Left cardiac atrium (tissue), 4 donors: ENCODE measurements around the gene AGTRAP. TPM values are rescaled to one million over a fixed set of nuclear protein-coding genes. Genes with fewer than 3 reads are reported as not detected.

ENCODE experiments used
- ATAC-seq, 2 donors: fragments of 200-7000 bp; cut with Tn5 transposase; one replicate each; pipeline ENCODE4 v1.9.1; 2020; ENCODE audit warnings: mild to moderate bottlenecking in 2 of 2, moderate library complexity in 2 of 2
- DNase-seq: peaks from one replicate; pipeline ENCODE4 v3.0.0-alpha.2; 2020
- intact Hi-C, 2 donors: fragments of 100-400 bp; cut with DNase I; formaldehyde crosslinking; loops; one replicate each; pipeline versions ENCODE4 v1.14.1 to v1.15.1; 2022 to 2023
- long read RNA-seq: library from polyadenylated mRNA; unstranded; transcript quantifications from one replicate; pipeline ENCODE4 v2.0.0, GENCODE V29; 2021
- total RNA-seq, 2 donors: library from RNA; stranded (reverse); fragmentation: NEBNext Ultra II Directional; extraction: Animal tissue kit (Norgen Biotek cat#: 25700); gene quantifications; one replicate each; pipeline ENCODE4 v1.2.1, GENCODE V29; 2021
- donor health status: DM: no; HTN: yes; CAD: no.
- donor health status: DM: no; HTN: yes; CAD: no; lungs with severe emphysema.
- donor health status: DM: yes; HTN: yes; CAD: no.
- donor health status: Dilated cardiomyopathy.

Gene AGTRAP, protein sequence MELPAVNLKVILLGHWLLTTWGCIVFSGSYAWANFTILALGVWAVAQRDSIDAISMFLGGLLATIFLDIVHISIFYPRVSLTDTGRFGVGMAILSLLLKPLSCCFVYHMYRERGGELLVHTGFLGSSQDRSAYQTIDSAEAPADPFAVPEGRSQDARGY
- total RNA-seq: 10 to 100 TPM; 25.4 to 25.7 TPM
- long read RNA-seq, transcript AGTRAP-201 (5 exons, 1,107 nt): major isoform, 22 of 32 reads
- long read RNA-seq, partial matches to known transcripts: 0 of 32 reads
- long read RNA-seq, other reads (novel, unspliced or antisense): 6 of 32 reads

DNA sequence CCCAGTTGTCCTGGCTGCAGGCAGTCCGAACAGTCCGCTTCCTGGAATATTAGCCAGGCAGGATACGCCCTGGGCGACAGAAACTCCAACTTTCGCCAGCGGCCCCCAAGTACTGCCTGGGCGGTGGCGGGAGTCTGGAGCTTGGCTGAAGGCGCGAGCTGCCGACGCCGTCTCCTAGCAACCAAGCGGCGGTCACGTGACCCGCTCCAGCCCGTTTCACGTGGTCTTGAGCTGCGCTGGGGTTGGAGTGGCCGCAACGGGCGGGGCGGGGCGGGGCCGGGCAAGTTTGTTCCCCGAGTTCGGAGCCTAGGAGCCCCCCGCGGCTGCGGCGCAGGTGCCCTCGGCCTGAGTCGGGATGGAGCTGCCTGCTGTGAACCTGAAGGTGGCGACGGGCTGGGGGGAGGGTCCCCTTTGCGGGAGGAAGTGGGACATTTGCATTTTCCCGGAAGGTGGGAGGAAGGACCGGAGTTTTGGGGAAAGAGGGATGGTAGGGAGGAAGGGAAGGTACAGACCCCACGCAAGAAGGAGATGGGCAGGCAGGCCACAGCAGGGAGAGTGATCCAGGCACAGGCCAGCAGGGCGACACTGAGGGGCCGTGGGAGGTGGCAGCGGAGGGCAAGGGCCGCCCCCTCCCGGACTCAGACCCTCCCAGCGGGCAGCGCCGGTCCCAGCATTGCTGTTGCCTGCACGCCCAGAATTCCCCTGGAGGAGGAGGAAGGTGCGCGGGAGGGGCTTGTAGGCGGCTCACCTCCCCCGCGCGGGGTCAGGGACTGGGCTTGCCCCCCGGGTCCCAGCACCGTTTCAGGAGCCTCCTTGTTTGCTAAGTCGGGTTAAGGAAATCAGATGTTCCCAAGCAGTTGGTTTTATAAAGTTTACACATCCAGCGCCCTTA lies at the start of gene AGTRAP:
Gene AGTRAP, plus strand, starts transcription at position 283 of the 892 bp plus-strand sequence. Its CDS starts 73 bp downstream, at position 356.
- DNase-seq: peak; percentile 99
- ATAC-seq: peak; percentile 92 to 93
- intact Hi-C loops: loop anchor here in 1 of 2 donors (5.0 kb wide), 1 partner anchor 46 kb away; no protein-coding TSS in a partner anchor

DNA sequence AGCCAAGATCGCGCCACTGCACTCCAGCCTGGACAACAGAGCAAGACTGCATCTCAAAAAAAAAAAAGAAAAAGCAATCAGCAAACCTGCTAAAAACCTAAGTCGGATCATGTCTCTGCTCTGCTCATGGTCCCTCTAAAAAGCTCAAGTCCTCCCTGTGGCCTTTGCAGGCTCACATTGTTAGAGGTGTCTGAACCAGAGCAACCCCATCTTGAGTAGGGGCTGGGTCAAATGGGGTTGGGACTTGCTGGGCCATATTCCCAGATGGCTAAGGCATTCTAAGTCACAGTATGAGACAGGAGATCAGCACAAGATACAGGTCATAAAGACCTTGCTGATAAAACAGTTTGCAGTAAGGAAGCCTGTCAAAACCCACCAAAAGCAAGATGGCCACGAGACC lies 47.4 kb upstream of the AGTRAP start:
- ATAC-seq (no peak), DNase-seq (no peak)
- intact Hi-C loops: no loop called here

DNA sequence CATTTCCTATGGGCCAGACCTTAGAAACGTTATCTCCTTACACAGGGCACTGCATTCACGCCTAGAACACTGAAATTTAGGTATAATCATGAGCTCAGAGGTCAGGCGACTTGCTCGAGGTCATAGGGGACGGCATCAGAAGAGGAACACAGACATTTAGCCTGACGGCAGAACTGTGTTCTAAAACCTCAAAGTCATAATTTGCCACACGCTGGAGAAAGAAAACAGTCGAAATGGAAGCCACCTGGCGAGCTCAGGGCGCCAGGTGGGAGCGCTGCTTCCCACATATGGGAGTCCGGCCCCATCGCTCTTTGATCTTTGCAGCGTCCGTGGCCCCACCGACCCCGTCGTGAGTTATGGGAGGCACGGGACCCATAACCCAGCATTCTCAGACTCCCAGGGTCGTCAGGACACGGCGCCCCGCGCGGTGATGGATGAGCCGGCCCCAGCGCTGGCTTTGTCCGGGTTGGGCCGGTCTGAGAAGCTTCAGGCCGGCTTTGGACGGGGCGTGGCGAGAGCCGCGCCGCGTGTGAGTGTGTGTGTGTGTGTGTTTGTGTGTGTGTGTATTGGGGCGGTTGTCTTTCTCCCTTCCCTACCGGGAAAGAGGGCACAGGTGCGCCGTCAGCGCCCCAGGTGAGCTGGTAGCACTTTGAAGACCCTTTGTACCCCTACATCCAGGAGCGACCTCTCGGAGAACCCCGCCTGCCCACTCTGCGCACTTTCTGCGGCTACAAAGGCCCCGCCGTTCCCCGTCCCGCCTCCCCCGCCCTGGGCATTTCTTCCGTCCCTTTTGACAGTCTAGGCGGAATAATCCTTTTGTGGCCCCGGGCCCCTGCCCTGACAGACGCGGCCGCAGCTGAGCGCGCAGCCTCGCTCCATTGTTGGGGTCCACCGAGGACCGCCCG lies 45.3 kb upstream of the AGTRAP start:
- DNase-seq: no peak
- intact Hi-C loops: no loop called here
- ATAC-seq: no peak

DNA sequence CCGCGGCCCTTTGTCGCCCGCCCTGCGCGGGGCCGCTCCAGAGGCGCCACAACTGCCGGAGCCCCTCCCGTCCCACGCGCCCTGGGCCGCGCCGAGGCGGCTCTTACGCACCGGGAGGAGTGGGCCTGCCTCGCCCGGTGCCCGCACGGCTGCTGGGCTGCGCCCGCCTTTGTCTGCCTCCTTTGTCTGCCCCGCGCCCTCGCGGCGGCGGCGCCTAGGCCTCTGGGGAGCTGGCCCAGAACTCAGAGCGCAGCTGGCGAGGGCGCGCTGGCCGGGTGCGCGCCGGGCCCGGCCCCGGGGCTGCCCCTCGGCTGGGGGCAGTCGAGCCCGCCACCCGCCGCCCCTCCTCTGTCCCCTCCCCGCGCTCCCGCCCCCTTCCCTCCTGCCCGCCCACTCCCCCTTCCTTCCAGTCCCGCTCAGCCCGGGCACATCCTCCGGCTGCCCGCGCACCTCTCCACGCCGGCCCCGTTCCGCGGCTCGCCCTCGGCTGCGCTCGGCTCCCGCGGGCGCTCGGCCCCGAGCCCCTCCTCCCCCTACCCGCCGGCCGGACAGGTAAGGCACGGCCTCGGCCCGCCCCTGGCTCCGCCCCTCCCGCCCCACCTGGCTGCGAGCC lies 44.5 kb upstream of the AGTRAP start, which contains the start of gene DRAXIN:
Gene DRAXIN, plus strand, starts transcription at position 409 of the 613 bp plus-strand sequence. CDS start 14,549 bp downstream, outside the sequence.
- ATAC-seq: no peak
- intact Hi-C loops: no loop called here
- no peak for DNase-seq

DNA sequence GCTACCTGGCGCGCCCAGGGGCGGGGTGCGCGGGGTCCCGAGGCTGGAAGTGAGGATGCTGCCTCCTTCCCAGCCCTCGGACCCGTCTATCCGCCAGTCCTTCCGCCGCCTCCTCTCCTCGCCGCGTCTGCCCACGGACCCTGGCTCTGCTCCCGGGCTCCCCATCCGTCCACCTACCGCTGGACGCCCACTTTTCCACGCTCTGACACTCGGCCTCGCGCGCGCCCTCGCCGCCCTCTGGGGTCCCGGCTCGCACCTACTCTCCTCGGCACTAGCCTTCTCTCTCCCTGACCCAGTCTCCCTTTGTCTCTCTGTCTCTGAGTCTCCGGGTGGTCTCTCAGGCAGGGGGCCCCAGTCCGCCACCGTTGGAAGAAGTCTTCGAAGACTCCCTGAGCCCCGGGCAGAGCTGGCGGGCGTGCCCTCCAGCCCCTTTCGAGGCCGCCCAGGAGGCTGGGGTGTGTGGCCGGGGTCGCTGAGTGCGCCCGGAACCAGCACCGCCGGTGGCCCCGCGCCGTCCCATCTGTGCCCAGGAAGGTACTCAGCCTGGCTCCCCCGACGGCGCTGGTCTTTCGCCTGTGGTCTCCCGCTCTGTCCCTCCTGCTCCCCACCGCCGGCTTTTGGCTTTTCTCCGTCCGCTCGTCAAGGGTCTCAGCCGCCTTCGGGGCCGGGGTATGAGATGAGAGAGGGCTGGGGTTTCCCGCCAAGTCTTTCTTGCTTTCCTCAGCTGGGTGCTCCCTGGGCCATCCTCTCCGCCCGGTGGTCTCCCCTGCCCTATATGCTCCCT lies 43.8 kb upstream of the AGTRAP start:
- intact Hi-C loops: no loop called here
- no peak for ATAC-seq
- DNase-seq: no peak

DNA sequence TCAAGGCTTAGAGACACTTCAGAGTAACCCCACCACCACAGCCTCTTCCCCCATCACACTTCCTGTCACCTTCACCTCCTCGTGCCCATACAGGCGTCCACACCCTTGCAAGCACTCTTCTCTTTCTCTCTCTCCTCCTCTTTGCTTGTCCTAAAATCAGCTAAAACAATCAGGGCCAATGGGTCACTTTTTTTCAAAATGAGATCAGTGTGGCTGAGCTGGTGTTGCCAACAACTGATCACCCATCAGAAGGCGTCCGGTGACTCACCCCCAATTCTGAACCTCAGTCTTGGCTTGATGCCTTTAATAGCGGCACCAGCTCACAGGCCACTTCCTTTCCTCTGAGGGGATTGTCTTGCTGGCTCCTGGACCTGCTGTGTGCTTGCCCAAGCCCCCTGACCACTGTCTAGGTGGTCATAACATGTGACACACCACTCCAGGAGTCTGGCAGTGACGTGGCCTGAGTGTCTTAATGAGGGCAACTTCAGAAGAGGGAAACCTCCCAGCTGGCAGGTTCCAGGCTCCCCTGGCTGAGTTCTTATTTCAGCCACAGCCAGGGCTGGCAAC lies 42.8 kb upstream of the AGTRAP start:
- ATAC-seq: peak; percentile 48 to 62
- intact Hi-C loops: no loop called here

DNA sequence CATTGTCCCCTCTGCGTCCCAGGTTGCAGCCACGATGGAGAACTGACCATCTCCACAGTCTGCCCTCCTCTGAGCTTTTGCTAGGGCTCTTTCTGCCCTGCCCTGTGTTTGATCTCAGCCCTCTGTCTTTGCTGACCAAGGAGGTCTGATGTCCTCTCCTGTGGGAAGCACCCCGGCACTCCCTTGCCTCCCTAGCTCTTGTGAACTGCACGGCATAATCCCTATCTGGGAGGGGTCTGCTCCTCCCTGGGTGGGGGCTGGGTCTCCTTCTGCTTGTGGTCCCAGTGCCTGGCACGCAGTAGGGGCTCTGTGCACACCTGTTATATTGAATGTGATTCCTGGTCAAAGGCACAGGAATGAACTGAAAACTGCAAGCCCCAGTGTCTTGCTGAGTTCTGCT lies 42.0 kb upstream of the AGTRAP start:
- DNase-seq: no peak
- no peak for ATAC-seq
- intact Hi-C loops: no loop called here

More for the DNA sequence above, 42.8 kb upstream of the AGTRAP start:
- no peak for DNase-seq

DNA sequence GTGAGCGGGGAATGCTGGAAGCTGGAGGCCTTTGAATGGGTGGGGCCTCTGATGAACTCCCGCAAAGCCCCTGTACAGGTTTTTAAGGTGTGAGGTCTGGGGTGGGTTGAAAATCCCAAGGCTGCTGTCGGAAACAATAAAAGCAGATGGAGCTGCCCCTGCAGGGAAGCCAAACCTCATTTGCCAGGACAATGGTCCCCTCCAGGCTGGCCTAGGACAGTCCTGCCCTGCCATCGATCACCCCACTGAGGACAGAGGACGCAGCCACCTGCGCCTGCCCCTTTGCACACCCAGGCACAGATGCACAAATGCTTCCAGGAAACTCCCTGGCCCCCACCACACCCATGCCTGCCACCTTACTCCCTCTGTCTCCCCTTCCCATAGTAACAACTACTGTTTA lies 40.1 kb upstream of the AGTRAP start:
- ATAC-seq: no peak

DNA sequence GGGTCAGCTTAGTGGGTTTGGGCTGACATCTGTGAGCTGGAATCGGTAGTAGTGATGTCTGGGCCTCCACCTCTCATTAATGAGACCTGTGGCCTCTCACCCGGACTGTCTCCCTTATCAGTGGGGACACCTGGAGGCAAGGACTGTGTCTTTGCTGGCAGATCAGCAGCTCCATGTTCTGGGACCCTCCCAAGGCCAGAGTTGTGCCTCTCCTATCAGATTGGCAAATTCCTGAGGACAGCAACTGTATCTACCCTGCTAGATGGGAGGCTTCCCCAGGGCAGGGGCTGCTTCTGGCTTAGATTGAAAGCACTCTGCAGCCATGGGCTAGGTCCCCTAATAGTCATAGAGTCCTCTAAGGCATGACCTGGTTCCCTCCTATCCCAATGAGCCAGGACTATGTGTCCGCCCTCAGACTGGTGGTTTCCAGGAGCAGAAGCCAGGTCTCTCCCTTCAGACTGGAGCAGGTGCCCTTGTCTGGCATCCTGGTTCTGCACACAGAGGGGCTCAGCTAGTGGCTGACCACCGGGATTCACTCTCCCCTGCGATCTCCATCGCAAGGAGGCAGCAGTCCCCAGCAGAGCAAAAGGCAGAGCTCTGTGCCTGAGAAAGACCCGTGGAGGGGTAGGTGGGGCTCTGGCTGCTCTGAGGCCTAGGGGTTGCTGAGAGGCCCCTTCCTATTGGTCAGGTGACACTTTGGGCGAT lies 38.6 kb upstream of the AGTRAP start:
- DNase-seq: no peak
- intact Hi-C loops: no loop called here

More for the DNA sequence above, 40.1 kb upstream of the AGTRAP start:
- intact Hi-C loops: no loop called here
- DNase-seq: no peak

DNA sequence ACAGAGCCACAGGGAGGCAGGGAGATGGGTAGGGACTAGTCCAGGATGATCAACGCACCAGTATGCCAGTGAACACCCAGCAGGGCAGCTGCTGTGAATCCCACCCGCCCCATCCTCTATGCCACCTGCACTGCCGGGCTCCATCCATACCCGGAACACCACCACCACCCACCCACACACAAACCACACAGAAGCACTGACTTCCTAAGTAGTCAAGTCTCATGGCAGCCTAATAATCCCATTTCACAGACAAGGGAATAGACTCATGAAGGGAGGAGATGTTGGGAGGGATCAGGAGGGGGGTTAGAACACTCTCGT lies 38.1 kb upstream of the AGTRAP start:
- no peak for ATAC-seq

More for the DNA sequence above, 38.6 kb upstream of the AGTRAP start:
- ATAC-seq: no peak

DNA sequence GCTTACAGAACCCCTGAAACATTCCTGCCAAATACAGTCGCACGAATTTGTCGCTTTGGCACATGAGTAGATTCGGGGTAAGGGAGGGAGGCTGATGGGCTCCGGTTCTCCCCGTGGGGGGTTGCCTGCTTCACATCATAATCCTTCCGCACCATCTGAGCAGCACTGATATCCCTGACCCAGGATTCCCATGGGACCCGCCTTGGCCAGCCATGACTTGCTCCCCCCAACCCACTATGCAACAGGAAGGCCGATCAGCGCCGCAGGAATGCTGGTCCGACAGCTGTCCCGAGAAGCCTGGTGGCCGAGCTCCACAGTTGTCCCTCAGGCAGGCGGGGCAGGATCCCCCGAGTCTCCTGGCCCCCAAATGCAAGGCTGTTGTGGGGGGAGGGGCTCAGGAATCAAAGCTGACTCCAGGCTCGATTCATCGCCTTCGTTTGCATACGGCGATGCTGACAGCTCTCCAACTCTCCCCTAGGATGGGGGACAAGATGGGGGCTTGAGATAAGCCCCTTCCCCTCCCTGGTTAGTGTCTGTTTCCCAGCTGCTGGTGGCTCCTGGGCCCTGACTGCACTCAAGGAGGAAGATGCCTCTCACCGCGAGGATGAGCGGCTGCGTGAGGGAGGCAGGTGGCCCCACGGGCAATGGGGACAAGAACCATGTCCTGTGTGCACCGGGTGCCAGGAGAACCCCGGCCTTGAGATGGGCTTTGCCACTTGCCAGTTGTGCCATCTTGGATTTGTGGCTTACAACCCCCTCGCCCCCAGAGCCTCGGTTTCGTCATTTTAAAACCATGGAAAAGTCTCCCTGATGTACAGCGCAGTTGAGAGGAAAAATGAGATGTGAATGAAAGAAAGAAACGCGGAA lies 35.1 kb upstream of the AGTRAP start:
- ATAC-seq (no peak), DNase-seq (no peak)
- intact Hi-C loops: no loop called here

More for the DNA sequence above, 38.1 kb upstream of the AGTRAP start:
- intact Hi-C loops: no loop called here
- no peak for DNase-seq

DNA sequence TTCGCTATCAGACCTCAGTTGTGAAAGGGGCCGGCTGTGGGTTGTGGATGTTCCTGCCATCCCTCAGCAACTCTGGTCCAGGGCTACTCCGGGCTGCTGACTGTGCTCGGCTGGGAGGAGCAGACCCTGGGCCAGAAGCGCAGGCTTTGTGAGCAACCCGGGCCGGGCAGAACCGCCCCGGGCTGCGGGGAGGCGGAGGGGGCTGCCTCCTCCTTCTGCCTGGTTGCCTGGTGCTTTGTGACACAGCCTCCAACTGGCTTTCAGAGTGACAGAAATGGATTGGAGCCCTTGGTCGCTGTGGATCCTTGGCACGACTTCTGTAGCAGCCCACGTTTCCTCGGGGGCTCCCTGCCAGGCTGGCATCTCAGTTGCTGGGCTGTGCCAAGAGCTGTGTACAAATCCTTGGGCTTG lies 34.4 kb upstream of the AGTRAP start:
- ATAC-seq: peak; percentile 50 to 57

DNA sequence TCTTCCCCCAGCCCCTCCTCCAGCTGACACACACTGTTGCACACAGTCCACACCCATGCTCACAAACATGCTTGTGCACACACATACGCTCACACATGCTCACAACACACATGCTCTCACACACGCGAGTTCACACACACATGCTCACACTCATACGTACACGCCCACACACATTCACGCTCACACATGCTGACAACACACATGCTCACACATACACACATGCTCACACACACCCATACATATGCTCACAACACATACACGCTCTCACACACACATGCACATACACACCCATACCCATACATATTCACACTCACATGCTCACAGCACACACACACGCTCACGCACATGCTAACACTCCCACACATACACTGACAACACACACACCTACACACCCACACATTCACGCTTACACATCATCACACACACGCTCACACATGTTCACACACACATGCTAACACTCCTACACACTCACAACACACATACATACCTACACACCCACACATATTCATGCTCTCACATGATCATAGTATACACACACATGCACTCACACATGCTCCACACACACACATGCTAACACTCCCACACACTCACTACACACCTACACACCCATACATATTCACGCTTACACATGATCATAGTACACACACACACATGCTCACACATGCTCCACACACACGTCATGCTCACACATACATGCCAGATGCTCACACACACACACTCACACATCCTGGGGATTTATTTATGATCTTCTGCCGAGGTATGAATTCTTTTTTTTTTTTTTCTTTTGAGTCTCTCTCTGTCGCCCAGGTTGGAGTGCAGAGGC lies 33.7 kb upstream of the AGTRAP start:
- intact Hi-C loops: no loop called here

More for the DNA sequence above, 34.4 kb upstream of the AGTRAP start:
- no peak for DNase-seq
- intact Hi-C loops: no loop called here

DNA sequence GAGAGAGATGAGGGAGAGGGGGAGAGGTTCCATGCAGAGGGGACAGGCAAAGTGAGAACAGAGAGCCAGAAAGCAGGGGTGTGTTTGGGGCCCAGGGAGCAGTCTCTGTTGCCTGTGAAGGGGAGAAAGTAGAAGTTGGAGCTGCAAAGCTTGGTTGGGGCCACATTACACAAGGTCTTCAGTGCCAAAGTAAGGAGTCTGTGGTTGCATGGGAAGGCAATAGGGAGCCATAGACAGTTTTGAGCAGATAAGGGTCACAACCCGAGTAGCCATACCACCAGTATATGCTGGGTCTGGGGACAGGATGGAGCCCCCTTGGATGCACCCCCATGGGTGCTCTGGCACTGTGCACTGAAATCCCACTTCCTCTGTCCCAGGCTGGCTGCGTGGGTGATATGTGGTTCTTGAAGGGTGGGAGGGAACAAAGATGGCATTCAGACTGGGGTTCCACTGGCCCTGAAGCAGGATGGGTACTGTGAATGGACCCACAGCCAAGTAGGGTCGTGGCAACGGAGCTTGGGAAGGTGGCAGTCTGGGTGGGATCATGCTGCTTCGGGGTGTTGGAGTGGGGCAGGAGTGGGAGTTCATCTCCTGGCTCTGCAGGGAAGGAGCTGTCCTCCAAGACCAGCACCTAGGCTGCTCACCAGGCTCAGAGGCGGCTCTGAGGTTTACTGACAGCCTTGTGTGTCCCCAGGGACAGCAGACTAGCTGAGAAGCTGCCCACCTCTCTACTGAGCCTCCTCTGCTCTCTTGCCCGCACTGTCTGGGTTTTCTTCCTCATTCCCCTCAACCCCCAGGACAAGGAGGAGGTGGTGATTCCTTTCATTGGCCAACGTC lies 32.4 kb upstream of the AGTRAP start:
- ATAC-seq: no peak
- intact Hi-C loops: no loop called here
- DNase-seq: no peak

More for the DNA sequence above, 33.7 kb upstream of the AGTRAP start:
- ATAC-seq (no peak), DNase-seq (no peak)

DNA sequence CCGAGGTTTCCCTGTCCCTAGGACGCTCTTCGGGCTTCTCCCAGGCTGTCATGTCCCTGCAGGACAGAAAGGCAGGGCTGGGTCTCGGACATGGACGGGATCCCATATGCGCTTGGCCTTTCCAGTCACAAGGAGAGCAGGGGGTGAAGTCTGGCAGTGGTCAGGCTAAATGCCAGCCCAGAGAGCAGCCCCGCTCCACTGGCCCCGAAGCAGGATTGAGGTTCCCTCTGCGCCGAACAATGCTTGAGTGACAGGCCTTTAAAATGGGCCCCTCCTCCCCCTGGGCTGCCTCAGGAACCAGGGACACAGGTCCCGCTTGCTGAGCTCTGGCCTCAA lies 31.8 kb upstream of the AGTRAP start:
- no peak for ATAC-seq
- intact Hi-C loops: no loop called here
- DNase-seq: no peak
